CD4-positive, alpha-beta T cell (primary cell): ENCODE data around the gene SH2D7. TPM values are rescaled to one million over a fixed set of nuclear protein-coding genes. Genes with fewer than 3 reads are reported as not detected.
A peak's percentile ranks its signal among the peaks of the same experiment; 100 is the strongest.

Experiments used
- ATAC-seq: fragments of 200-7000 bp; cut with Tn5 transposase; one replicate; pipeline ENCODE4 v1.10.0; 2022; ENCODE audit warnings: mild to moderate bottlenecking; ENCODE audit not compliant: poor library complexity
- CTCF ChIA-PET: fragments of 350-600 bp; sonication (Branson Sonifier 250); formaldehyde crosslinking; loops from one replicate; lab custom pipeline; 2021; ENCODE audit warnings: antibody characterized with exemption, inconsistent platforms; lab: Charles Lee
- POLR2A ChIA-PET: fragments of 350-600 bp; sonication (Branson Sonifier 250); formaldehyde crosslinking; loops from one replicate; lab custom pipeline; 2021; ENCODE audit warnings: antibody characterized with exemption, inconsistent platforms; lab: Charles Lee
- DNase-seq, 14 experiments: peaks; one replicate each; pipeline ENCODE4 v3.0.0-alpha.2; 2013 to 2020; ENCODE audit warnings: mixed read lengths in 2 of 14
- H3K27ac ChIP-seq, 2 donors: one replicate each; pipeline versions ENCODE4 v1.5.1 to v1.7.0; 2013; ENCODE audit warnings: low read length in 2 of 2, low read depth in 1 of 2, mild to moderate bottlenecking in 1 of 2
- H3K27me3 ChIP-seq, 2 experiments: 1 replicate in 1 of 2; 2 replicates in 1 of 2; pipeline versions ENCODE4 v1.6.1 to v1.7.0; 2013; ENCODE audit warnings: low read length in 2 of 2, control low read depth in 1 of 2, mild to moderate bottlenecking in 1 of 2, moderate library complexity in 1 of 2; ENCODE audit not compliant: insufficient read depth in 2 of 2, control insufficient read depth in 1 of 2
- H3K36me3 ChIP-seq: one replicate; pipeline ENCODE4 v1.6.1; 2013; ENCODE audit warnings: low read length, control low read depth; ENCODE audit not compliant: insufficient read depth
- H3K4me1 ChIP-seq: one replicate; pipeline ENCODE4 v1.6.1; 2013; ENCODE audit warnings: low read length, control low read depth; ENCODE audit not compliant: insufficient read depth
- H3K4me3 ChIP-seq: one replicate; pipeline ENCODE4 v1.5.1; 2013; ENCODE audit warnings: mild to moderate bottlenecking, low read length, moderate library complexity
- H3K9me3 ChIP-seq, 2 experiments: 1 replicate in 1 of 2; 2 replicates in 1 of 2; pipeline versions ENCODE4 v1.6.1 to v1.7.0; 2013; ENCODE audit warnings: low read length in 2 of 2, mild to moderate bottlenecking in 2 of 2, control low read depth in 1 of 2, moderate library complexity in 1 of 2; ENCODE audit not compliant: control insufficient read depth in 1 of 2, insufficient read depth in 1 of 2
- H3K27ac Mint-ChIP-seq: one replicate; pipeline ENCODE4 v1.8.0; 2020; ENCODE audit warnings: mixed read lengths
- H3K27me3 Mint-ChIP-seq: one replicate; pipeline ENCODE4 v1.8.0; 2021; ENCODE audit warnings: mixed read lengths
- H3K36me3 Mint-ChIP-seq: one replicate; pipeline ENCODE4 v1.8.0; 2021; ENCODE audit warnings: low read depth, mixed read lengths
- H3K4me1 Mint-ChIP-seq: one replicate; pipeline ENCODE4 v1.8.0; 2021; ENCODE audit warnings: low read depth, mixed read lengths
- H3K4me3 Mint-ChIP-seq: one replicate; pipeline ENCODE4 v1.8.0; 2020; ENCODE audit warnings: mild to moderate bottlenecking, mixed read lengths
- H3K9me3 Mint-ChIP-seq: one replicate; pipeline ENCODE4 v1.8.0; 2020; ENCODE audit warnings: mixed read lengths
- CTCF ChIP-seq: fragments of 200-600 bp; IDR thresholded peaks from one replicate; pipeline ENCODE4 v1.8.0; 2022; ENCODE audit warnings: antibody characterized with exemption, mild to moderate bottlenecking
- intact Hi-C, 2 experiments: fragments of 100-400 bp; cut with DNase I in 1 of 2; cut with micrococcal nuclease in 1 of 2; formaldehyde crosslinking; loops; one replicate each; pipeline versions ENCODE4 v1.15.1 to v1.9.0; 2023 to 2025; cut with DNase I, micrococcal nuclease
- total RNA-seq, 174 experiments: library from RNA in 2 of 174; stranded (reverse) in 2 of 174; gene quantifications; one replicate each; pipeline ENCODE4 v1.2.3 and lab custom pipeline; 2021 to 2026

The SH2D7 gene
- total RNA-seq, 2 experiments from 2014 or later, result not detected

DNA sequence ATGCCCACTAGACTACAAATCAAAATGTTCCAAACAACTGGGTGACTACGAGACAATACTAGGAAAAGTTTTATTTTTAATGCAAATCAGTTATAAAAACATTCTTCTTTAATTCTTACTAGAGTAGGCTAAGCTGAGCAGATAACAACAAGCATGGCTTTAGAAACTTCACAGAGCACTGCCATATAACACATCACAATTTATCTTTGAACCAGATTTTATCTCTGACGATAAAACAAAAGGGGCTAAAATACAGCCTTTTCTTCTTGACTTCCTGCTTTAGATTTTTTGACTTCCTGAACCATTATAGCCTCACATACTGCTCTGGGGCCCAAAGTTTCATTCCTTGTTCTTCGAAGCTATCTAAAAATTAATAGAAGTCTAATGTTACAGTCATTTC, 40.8 kb upstream of the SH2D7 start:
- ChIA-PET CTCF (interaction anchor here (1.0 to 6.1 kb wide), 4 partner anchors 16 to 57 kb away, joined by 3 to 37 read pairs (median 24); no protein-coding TSS in a partner anchor), POLR2A (interaction anchor here (1.9 to 14.1 kb wide), 5 partner anchors 10 to 214 kb away, joined by 5 to 304 read pairs (median 40); partner anchors contain the start of gene TBC1D2B)
- H3K27me3 Mint-ChIP-seq, result no peaks in the 10 kb centered on the region
- intact Hi-C loops, result loop anchor here in 1 of 2 experiments (2.0 kb wide), 1 partner anchor 25 kb away; the partner anchor contains the start of gene TBC1D2B
- H3K9me3 ChIP-seq, result no peaks in the 10 kb centered on the region
- H3K4me3 Mint-ChIP-seq, result peak overlapping the region; percentile 76
- peaks cover 93% of the 10 kb centered on the region for H3K4me1 ChIP-seq
- H3K36me3 Mint-ChIP-seq, result peaks cover 19% of the 10 kb centered on the region
- no peaks in the 10 kb centered on the region for H3K9me3 Mint-ChIP-seq
- H3K27ac Mint-ChIP-seq, result peak overlapping the region; percentile 84
- H3K36me3 ChIP-seq, result peaks cover 18% of the 10 kb centered on the region
- H3K27ac ChIP-seq, result peak overlapping the region; percentile 78 to 83
- H3K4me3 ChIP-seq, result no peak overlapping the region
- peaks cover 99% of the 10 kb centered on the region for H3K4me1 Mint-ChIP-seq
- no peaks in the 10 kb centered on the region for H3K27me3 ChIP-seq
- DNase-seq (peak in 1 of 14 experiments; percentile 54), ATAC-seq (peak; percentile 9)
- TF ChIP-seq CTCF, result no peak

GRCh38 chr15:78052001-78052401, 40.4 kb upstream of the SH2D7 start:
- ATAC-seq, result no peak
- CTCF ChIA-PET, result interaction anchor here (1.0 to 6.1 kb wide), 5 partner anchors 16 to 56 kb away, joined by 3 to 37 read pairs (median 22); no protein-coding TSS in a partner anchor

GRCh38 chr15:78052545-78052944, 39.8 kb upstream of the SH2D7 start:
- intact Hi-C loops, result no loop called here
- POLR2A ChIA-PET, result interaction anchor here (2.3 to 14.1 kb wide), 4 partner anchors 9 to 213 kb away, joined by 5 to 304 read pairs (median 82); partner anchors contain the start of gene TBC1D2B
- H3K4me1 ChIP-seq, result peaks cover 93% of the 10 kb centered on the region
- no peaks in the 10 kb centered on the region for H3K27me3 Mint-ChIP-seq
- H3K4me3 ChIP-seq, result no peak overlapping the region
- no peaks in the 10 kb centered on the region for H3K9me3 Mint-ChIP-seq
- no peak for DNase-seq
- TF ChIP-seq CTCF, result no peak
- ATAC-seq, result no peak
- peak overlapping the region; percentile 78 to 83 for H3K27ac ChIP-seq
- H3K9me3 ChIP-seq, result no peaks in the 10 kb centered on the region
- H3K36me3 ChIP-seq, result peaks cover 18% of the 10 kb centered on the region
- CTCF ChIA-PET, result interaction anchor here (1.0 to 6.1 kb wide), 4 partner anchors 17 to 56 kb away, joined by 3 to 37 read pairs (median 15); no protein-coding TSS in a partner anchor
- peaks cover 19% of the 10 kb centered on the region for H3K36me3 Mint-ChIP-seq
- H3K4me3 Mint-ChIP-seq, result peak overlapping the region; percentile 76
- H3K27me3 ChIP-seq, result no peaks in the 10 kb centered on the region
- peak overlapping the region; percentile 84 for H3K27ac Mint-ChIP-seq
- H3K4me1 Mint-ChIP-seq, result peaks cover 98% of the 10 kb centered on the region

More at GRCh38 chr15:78052001-78052401, 40.4 kb upstream of the SH2D7 start:
- Mint-ChIP-seq H3K27ac (peak overlapping the region; percentile 84), H3K9me3 (no peaks in the 10 kb centered on the region), H3K36me3 (peaks cover 19% of the 10 kb centered on the region), H3K4me1 (peaks cover 99% of the 10 kb centered on the region), H3K4me3 (peak overlapping the region; percentile 76), H3K27me3 (no peaks in the 10 kb centered on the region)
- intact Hi-C loops, result no loop called here
- TF ChIP-seq CTCF, result no peak
- POLR2A ChIA-PET, result interaction anchor here (1.9 to 14.1 kb wide), 5 partner anchors 10 to 213 kb away, joined by 5 to 304 read pairs (median 40); partner anchors contain the start of gene TBC1D2B
- no peaks in the 10 kb centered on the region for H3K27me3 ChIP-seq
- no peak overlapping the region for H3K4me3 ChIP-seq
- peak in 3 of 14 experiments; percentile 47 to 52 (median 50) for DNase-seq
- peaks cover 93% of the 10 kb centered on the region for H3K4me1 ChIP-seq
- H3K27ac ChIP-seq, result peak overlapping the region; percentile 78 to 83
- peaks cover 18% of the 10 kb centered on the region for H3K36me3 ChIP-seq
- no peaks in the 10 kb centered on the region for H3K9me3 ChIP-seq
